OCI-LY7 (cell line): Measurements from ENCODE around the gene FANCC.

Experiments
- CTCF ChIP-seq: fragments of 200-600 bp; sonication (generic); conservative IDR thresholded peaks from 2 replicates; pipeline ENCODE4 v1.5.1; 2014; ENCODE audit warnings: mild to moderate bottlenecking, antibody characterized with exemption, low read length, moderate library complexity, mixed read lengths
- EZH2phosphoT487 ChIP-seq: fragments of 200-600 bp; sonication (generic); IDR thresholded peaks from 2 replicates; pipeline ENCODE4 v1.6.1; 2018; ENCODE audit warnings: low read depth, borderline replicate concordance, mild to moderate bottlenecking, mixed run types, antibody characterized with exemption, low read length, moderate library complexity, mixed read lengths

GRCh38 chr9:95080961-95081647, 236.4 kb downstream of the FANCC start:
- TF ChIP-seq CTCF (no peak), EZH2phosphoT487 (no peak)
